HG02798 (cell line): Measurements from ENCODE around the gene YTHDF1.

Source experiments
- ATAC-seq: cut with Tn5 transposase; IDR thresholded peaks from one replicate; pipeline ENCODE4 v1.9.1; 2021; ENCODE audit warnings: mild to moderate bottlenecking; ENCODE audit not compliant: unreplicated experiment, poor library complexity

The YTHDF1 gene

GRCh38 chr20:63175038-63175895, 40.7 kb downstream of the YTHDF1 start:
- no peak for ATAC-seq

- ATAC-seq, result no peak
Measured at GRCh38 chr20:63174309-63175037, 41.5 kb downstream of the YTHDF1 start.

GRCh38 chr20:63173552-63174191, 42.3 kb downstream of the YTHDF1 start:
- ATAC-seq, result no peak

- ATAC-seq, result no peak
Measured at GRCh38 chr20:63172726-63173125, 43.2 kb downstream of the YTHDF1 start.

- no peak for ATAC-seq
Measured at GRCh38 chr20:63171991-63172390, 43.9 kb downstream of the YTHDF1 start.

- no peak for ATAC-seq
Measured at GRCh38 chr20:63169681-63170080, 46.2 kb downstream of the YTHDF1 start.

- no peak for ATAC-seq
Measured at GRCh38 chr20:63168861-63169260, 47.1 kb downstream of the YTHDF1 start.

GRCh38 chr20:63167918-63168520, 47.9 kb downstream of the YTHDF1 start:
- no peak for ATAC-seq

- ATAC-seq, result no peak
Measured at GRCh38 chr20:63167026-63167917, 48.7 kb downstream of the YTHDF1 start.

DNA sequence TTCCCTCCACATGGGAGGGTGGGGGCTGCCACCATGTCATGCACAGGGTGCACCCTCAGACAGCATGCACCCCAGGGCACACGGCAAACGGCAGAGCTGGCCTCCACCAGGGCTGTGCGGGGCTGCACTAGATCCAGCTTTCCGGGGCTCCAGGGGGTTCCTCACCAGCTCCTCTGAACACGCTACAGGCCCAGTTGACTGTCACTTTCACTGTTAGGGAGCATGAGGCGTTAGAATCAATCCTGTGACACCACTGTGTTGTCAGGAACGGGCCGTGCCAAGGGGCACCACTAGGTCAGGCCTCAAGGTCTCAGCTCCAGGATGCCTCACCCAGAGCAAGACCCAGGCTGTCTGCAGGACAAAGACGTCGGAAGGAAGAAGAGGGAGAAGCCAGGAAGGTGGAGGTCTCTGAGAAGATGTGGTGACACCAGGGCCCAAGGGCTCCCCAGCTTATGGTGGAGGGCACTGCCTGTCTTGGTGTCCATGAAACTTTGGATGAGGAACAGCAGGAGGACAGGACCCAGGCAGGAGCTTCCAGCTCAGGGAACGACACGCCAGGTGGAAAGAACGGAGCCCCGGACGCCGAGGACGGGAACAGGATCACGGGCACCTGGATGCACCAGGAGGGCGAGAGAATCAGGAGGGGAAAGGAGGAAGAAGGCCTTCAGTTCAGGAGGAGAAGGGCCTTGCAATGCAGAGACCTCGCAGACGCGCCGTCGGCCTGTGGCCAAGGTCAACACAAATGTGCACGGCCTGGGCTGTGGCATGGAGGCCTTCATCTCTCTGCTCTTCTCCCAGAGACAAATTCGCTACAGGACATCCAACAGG, 49.5 kb downstream of the YTHDF1 start:
- no peak for ATAC-seq

DNA sequence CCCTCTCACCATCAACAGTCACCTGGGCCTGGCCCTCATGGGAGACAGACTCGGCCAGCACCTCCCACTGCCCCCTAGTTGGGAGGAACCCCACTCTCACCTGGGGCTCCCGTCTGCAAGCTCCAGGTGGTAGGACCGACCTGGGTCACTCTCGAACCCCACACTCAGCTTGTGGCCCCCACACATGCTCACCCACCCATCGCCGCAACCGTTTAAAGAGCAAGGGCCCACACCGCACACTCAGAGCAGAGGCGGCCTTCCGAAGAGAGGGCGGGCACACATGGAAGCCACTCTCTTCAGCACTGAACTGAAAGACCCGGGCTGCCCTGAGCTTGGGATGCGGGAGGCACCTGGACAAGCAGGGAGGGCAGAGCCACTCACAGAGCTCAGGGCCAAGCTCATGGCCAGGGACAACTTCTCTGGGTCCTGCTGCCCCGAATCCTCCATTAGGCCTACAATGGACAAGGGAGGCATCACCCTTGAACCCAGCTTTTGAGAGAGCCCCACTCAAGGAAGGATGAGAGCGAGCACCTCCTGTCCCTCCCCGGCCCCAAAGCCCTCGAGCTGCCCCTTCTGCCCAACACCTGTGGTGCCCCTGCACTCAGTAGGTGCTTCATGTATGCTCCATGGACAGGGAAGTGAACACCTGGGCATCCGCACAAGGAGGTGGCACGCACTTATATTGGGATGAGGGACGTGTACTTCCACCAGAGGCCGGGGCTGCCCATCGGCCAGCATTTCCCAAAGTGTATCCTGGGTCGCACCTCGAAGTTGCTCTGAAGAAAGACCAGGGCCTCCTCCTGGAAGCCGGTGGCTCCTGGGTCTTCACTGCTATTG, 50.4 kb downstream of the YTHDF1 start:
- no peak for ATAC-seq

GRCh38 chr20:63164484-63165355, 51.2 kb downstream of the YTHDF1 start:
- no peak for ATAC-seq

GRCh38 chr20:63163596-63164483, 52.1 kb downstream of the YTHDF1 start:
- no peak for ATAC-seq

DNA sequence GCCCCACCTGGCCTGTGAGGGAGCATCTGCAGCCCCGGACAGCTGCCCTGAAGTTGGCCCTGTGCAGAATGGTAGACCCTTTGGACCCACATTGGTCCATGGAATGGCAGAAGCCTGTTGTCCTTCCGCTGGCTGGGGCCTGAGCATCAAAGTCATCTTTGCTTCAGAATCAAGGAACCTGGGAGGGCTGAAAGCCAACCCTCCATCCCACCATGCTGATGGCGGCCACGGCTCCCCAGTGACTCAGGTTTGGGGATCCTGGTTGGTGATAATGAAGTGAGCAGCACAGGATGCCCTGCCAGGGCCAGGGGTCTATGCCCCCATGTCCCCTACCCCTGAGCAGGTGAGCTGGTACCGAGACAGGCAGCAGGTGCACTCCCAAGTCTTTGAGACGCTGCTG, 52.8 kb downstream of the YTHDF1 start:
- ATAC-seq, result no peak

DNA sequence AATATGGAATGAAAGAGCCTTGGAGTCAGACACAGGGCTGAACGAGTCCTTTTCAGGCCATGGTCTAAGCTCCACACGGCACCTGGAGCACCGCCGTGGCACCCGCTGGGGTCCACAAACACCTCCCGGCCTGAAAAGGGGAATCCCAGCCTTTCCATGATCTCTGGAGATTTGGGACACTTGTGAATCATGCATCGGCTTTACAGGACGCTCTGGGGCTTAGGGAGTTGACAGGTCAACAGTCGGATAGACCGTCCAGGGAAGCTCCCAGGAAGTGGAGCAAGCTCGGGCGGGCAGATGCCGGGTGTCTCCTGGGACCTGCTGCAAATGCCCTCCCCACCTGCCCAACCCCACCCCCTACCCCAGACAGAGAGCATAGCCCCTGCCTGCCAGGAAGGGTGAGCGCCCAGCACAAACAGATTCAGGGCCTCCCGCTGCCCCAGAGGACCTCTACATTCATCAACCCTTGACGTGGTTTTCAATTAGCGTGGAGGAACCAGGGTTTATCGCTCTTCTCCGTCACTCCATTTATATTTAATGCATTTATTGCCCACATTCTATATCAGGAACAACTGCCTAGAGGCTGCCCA, 53.6 kb downstream of the YTHDF1 start:
- ATAC-seq, result no peak

GRCh38 chr20:63161176-63161651, 54.7 kb downstream of the YTHDF1 start:
- ATAC-seq, result no peak
